NCI-H748 (cell line): ENCODE data around the gene DNAJC19.

Source experiments
- DNase-seq: peaks from one replicate; lab custom pipeline; 2025; ENCODE audit not compliant: unreplicated experiment; lab: John Stamatoyannopoulos, UW

The DNAJC19 gene

GRCh38 chr3:180961552-180961951 is 28.0 kb downstream of the DNAJC19 start:
- no peak for DNase-seq

- DNase-seq, result no peak
Measured at GRCh38 chr3:180961087-180961486, 28.4 kb downstream of the DNAJC19 start.

- no peak for DNase-seq
Measured at GRCh38 chr3:180959691-180960090, 29.8 kb downstream of the DNAJC19 start.

GRCh38 chr3:180947761-180948390 is 41.7 kb downstream of the DNAJC19 start:
- no peak for DNase-seq

- no peak for DNase-seq
Measured at GRCh38 chr3:180940826-180941225, 48.7 kb downstream of the DNAJC19 start.

- DNase-seq, result no peak
Measured at GRCh38 chr3:180934638-180935037, 54.9 kb downstream of the DNAJC19 start.
